NCI-H2171 treated with DMSO at 0.1 percent for 48 hours (cell line): ENCODE data around the gene KNSTRN.

ENCODE experiments used
- DNase-seq: peaks from one replicate; lab custom pipeline; 2025; lab: John Stamatoyannopoulos, UW

KNSTRN gene

GRCh38 chr15:40435023-40435709 is 52.6 kb downstream of the KNSTRN start:
- DNase-seq = no peak

- DNase-seq = no peak
Measured at GRCh38 chr15:40435710-40436089, 53.2 kb downstream of the KNSTRN start.

- peak; percentile 58 for DNase-seq
Measured at GRCh38 chr15:40436116-40436891, 53.8 kb downstream of the KNSTRN start.

- DNase-seq = no peak
Measured at GRCh38 chr15:40436892-40437751, 54.6 kb downstream of the KNSTRN start.

- DNase-seq = no peak
Measured at GRCh38 chr15:40437752-40438687, 55.5 kb downstream of the KNSTRN start.

- DNase-seq = no peak
Measured at GRCh38 chr15:40438712-40439111, 56.2 kb downstream of the KNSTRN start.

- peak; percentile 46 for DNase-seq
Measured at GRCh38 chr15:40439461-40439959, 57.0 kb downstream of the KNSTRN start.

GRCh38 chr15:40439960-40440742 is 57.6 kb downstream of the KNSTRN start:
- peak; percentile 50 for DNase-seq

- DNase-seq = peak; percentile 93
Measured at GRCh38 chr15:40440743-40441564, 58.4 kb downstream of the KNSTRN start, which contains the start of gene BAHD1. Gene BAHD1 (plus strand): TSS chr15:40440953. CDS start chr15:40458465, 17,512 bp downstream.

- peak; percentile 22 for DNase-seq
Measured at GRCh38 chr15:40441565-40442531, 59.3 kb downstream of the KNSTRN start.

GRCh38 chr15:40443255-40443654 is 60.7 kb downstream of the KNSTRN start:
- DNase-seq = no peak

GRCh38 chr15:40443846-40444245 is 61.3 kb downstream of the KNSTRN start:
- no peak for DNase-seq
